ENCODE data around the gene ATG9A.
A peak's percentile ranks its signal among the peaks of the same experiment; 100 is the strongest.

Gene ATG9A

DNA sequence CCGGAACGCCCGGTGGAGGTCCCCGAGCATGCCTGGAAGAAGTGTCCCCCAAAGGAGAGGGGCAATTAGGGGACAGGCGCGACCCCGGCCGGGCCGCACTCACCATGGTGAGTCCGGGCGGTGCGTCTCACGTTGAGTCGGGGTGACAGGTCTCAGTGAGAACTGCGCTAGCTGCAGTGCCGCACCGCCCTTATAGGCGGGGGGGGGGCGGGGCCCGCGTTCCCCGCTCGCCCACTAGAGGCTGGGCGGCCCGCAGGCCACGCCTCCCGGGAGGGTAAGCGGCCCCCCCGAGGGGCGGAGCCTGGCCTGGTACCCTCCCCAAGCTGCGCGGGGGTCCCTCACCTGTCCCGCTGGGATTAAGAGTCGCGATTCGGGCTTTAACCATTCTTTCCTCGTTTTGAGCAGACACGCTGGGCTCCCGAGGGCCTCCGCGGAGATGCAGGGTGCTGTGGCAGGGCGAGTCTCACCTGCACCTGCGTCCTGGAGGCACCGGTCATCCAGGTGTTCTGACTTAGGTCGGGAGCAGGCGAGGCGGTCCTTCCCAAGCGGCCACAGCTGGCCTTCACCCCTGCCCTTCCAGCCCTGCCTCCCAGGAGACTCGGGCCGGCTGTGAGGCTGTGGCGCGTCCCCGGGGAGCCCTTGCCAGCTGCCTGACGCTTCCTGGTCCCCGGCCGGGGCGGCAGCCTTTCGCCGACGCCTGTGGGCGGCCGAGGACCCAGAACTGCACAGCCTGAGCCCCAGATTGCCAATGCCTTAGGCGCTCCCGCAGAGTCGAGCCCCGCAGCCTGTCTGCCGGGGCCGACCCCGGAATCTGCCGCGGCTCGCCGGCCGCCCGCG lies 24.5 kb upstream of the ATG9A start, which contains the start of gene TUBA4A:
Gene TUBA4A (minus strand): TSS at position 166 of the 837 bp plus-strand sequence. CDS start 60 bp downstream, at position 106.
- TF ChIP-seq, protein P1, sequence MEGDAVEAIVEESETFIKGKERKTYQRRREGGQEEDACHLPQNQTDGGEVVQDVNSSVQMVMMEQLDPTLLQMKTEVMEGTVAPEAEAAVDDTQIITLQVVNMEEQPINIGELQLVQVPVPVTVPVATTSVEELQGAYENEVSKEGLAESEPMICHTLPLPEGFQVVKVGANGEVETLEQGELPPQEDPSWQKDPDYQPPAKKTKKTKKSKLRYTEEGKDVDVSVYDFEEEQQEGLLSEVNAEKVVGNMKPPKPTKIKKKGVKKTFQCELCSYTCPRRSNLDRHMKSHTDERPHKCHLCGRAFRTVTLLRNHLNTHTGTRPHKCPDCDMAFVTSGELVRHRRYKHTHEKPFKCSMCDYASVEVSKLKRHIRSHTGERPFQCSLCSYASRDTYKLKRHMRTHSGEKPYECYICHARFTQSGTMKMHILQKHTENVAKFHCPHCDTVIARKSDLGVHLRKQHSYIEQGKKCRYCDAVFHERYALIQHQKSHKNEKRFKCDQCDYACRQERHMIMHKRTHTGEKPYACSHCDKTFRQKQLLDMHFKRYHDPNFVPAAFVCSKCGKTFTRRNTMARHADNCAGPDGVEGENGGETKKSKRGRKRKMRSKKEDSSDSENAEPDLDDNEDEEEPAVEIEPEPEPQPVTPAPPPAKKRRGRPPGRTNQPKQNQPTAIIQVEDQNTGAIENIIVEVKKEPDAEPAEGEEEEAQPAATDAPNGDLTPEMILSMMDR (IDR thresholded peaks at IDR 0.05; ENCODE audit: low read depth, low read length, missing control alignments), result no peak
- H3K36me3 ChIP-seq (replicated peaks), result no peaks in the 10 kb centered on the region
- no peak within 1 kb of the TSS for H3K27ac ChIP-seq
- peak; percentile 32 for DNase-seq
- peaks cover 22% of the 10 kb centered on the region for H3K27me3 ChIP-seq (replicated peaks)
- in situ Hi-C loops (cut with HindIII; ENCODE audit: low pct_ligation_motif_present, low sequenced_read_pairs), result no loop called here
- H3K4me3 ChIP-seq (ENCODE audit: low read depth, low read length), result peak within 1 kb of the TSS; percentile 49

DNA sequence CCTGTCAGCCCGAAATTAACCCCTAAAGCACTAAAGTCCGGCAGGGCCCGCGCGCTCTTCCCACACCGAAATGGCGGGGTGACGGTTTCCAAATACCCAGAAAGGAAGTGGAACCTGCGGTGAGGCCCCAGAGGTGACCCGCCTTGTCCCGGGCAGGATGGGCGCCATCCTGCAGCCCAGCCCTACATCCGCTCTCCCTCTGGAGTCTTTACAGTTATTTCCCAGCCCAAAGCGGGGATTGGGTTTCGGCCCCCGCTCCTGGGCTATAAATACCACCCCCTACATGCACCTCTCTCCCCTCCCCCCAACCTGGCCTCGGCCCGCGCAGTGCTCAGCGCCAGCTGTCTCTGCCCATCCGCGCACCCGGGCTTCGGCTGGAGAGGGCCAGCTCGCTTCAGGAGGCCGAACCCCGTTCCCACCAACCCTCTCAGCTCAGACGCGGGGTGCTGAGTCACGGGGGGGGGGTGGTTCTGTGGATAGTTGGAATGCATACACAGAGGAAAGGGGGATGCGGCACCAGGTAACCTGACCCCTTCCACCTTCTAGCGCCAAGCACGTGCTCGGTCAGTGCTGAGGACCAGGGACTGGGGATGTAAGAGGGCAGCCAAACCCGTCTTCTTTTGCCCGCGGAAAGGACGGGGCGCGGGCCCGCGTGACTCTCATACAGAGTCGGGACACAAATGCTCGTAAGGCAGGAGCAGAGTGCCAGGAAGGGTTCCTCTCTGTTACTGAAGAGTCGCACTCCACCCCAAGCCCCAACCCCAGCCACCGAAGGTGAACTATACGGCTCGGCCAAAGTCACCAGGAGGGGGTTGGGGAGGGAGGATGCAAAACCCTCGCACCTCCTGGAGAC lies 23.7 kb upstream of the ATG9A start, which contains the start of gene TUBA4B:
Gene TUBA4B (plus strand): TSS at position 344 of the 853 bp plus-strand sequence. CDS start 165 bp downstream, at position 509.
- Histone ChIP-seq H3K27me3 (replicated peaks) (peaks cover 22% of the 10 kb centered on the region), H3K4me3 (ENCODE audit: low read depth, low read length) (peak within 1 kb of the TSS; percentile 49), H3K36me3 (replicated peaks) (peaks cover 3% of the 10 kb centered on the region), H3K27ac (no peak within 1 kb of the TSS)
- DNase-seq, result peak; percentile 20
- TF ChIP-seq, protein P1 (IDR thresholded peaks at IDR 0.05; ENCODE audit: low read depth, low read length, missing control alignments), result no peak
- in situ Hi-C loops (cut with HindIII; ENCODE audit: low pct_ligation_motif_present, low sequenced_read_pairs), result no loop called here

DNA sequence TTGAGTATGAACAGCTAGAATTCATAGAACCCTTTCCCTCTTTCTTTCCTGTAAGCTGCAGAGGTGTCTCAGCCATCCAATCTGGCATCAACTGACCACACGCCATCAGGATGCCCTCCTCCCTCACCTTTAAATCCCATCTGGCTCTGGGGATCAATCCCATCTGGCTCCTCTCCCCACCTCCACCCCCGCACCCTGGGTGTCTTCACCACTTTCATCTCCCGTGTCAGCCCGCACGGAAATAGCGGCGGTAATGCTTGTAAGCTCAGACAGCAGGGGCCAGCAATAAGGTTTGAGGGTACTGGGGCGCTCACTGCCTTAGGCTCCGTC lies 23.1 kb upstream of the ATG9A start:
- in situ Hi-C loops (cut with HindIII; ENCODE audit: low pct_ligation_motif_present, low sequenced_read_pairs), result no loop called here
- DNase-seq, result no peak

DNA sequence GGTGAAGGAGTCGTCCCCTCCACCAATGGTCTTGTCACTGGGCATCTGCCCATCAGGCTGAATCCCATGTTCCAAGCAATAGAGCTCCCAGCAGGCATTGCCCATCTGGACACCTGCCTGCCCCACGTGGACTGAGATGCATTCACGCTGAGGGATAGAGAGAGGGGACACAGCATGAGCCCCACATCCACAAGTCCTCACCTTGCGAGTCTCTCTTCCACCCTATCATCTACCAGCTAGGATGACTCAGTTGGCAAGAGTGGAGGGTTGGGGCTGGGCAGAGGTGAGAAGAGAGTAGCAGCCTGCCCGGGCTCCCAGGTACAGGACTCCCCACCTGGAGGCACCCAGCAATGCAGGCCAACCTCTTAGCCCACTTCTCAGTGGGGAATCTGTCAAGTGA lies 22.6 kb upstream of the ATG9A start:
- H3K27ac ChIP-seq, result no peak overlapping the region
- in situ Hi-C loops (cut with HindIII; ENCODE audit: low pct_ligation_motif_present, low sequenced_read_pairs), result no loop called here
- TF ChIP-seq, protein P1 (IDR thresholded peaks at IDR 0.05; ENCODE audit: low read depth, low read length, missing control alignments), result no peak
- H3K36me3 ChIP-seq (replicated peaks), result peaks cover 4% of the 10 kb centered on the region
- DNase-seq, result no peak
- peaks cover 22% of the 10 kb centered on the region for H3K27me3 ChIP-seq (replicated peaks)
- H3K4me3 ChIP-seq (ENCODE audit: low read depth, low read length), result no peak overlapping the region

More for the DNA sequence above, 23.1 kb upstream of the ATG9A start:
- Histone ChIP-seq H3K36me3 (replicated peaks) (peaks cover 3% of the 10 kb centered on the region), H3K27ac (no peak overlapping the region), H3K27me3 (replicated peaks) (peaks cover 22% of the 10 kb centered on the region), H3K4me3 (ENCODE audit: low read depth, low read length) (peak overlapping the region; percentile 49)
- TF ChIP-seq, protein P1 (IDR thresholded peaks at IDR 0.05; ENCODE audit: low read depth, low read length, missing control alignments), result no peak

DNA sequence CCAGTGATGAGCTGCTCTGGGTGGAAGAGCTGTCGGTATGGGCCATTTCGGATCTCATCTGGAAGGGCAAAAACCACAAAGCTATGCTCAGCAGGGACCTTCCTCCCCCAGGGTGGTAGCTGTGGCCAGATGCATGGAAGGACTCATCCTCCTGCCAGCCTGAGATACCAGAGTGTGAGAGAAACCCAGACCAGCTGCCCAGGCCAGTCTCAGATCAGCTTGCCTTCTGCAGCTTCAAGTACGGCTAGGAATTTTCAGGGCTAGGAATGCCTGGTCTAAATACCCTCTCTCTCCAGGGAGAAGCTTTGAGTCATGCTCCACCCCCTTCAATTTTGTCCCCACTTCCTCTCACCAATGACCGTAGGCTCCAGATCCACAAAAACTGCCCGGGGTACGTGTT lies 22.2 kb upstream of the ATG9A start:
- TF ChIP-seq, protein P1 (IDR thresholded peaks at IDR 0.05; ENCODE audit: low read depth, low read length, missing control alignments), result no peak
- in situ Hi-C loops (cut with HindIII; ENCODE audit: low pct_ligation_motif_present, low sequenced_read_pairs), result no loop called here
- Histone ChIP-seq H3K36me3 (replicated peaks) (peaks cover 5% of the 10 kb centered on the region), H3K27ac (no peak overlapping the region), H3K27me3 (replicated peaks) (peaks cover 22% of the 10 kb centered on the region), H3K4me3 (ENCODE audit: low read depth, low read length) (no peak overlapping the region)
- no peak for DNase-seq
